T-helper 22 cell (primary cell): ENCODE data around the gene SPSB4.
"Not testable (repeated sequence)": the region's sequence is repeated elsewhere in the genome, so short reads cannot be mapped to it uniquely, and the experiment has no call there.

Experiments used
- DNase-seq: peaks from one replicate; pipeline ENCODE4 v3.0.0-alpha.2; 2020; ENCODE audit warnings: low read depth

The SPSB4 gene

DNA sequence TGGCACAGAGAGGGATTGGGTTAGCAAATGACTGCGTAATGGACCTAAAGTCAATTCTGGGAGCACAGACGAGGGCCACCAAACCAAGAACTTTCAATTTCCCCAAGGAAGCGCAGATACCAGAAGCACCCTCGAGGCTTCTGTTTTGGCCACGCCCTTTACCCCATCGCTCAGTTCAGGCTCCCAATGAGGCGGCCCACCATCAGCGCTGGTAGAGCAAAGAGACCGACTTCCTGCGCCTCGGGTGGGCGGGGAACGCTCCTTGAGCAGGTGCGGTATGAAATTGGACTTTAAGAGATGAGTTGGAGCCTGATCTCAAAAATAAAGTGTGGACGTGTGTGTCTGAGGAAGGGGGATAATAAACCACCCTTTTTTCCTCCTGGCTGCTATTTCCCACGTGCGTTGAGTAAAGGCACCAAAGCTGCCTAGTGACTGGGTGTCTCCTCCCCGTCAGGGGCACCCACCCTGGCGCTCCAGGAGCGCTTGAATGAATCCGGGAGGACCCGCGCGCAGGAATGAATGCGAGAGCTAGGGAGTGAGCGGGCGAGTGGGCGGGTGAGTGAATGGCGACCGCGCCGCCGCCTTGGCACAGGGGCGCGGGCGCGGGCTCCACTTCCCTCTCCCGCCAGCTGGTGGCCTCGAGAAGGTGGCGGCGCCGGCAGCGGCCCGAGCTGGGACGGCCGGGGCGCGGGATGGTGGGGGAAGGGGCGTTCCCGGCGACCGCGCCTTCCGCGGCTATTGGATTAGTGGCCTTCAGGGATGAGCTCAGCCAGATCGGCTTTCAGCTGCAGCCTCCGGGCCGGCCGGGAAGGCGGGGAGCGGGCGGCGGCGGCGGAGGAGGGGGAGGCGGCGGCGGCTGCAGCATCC is at the start of gene SPSB4:
TSS of gene SPSB4 (plus strand) at position 772 of the 867 bp plus-strand sequence. CDS start 14,758 bp downstream, outside the sequence.
- no peak for DNase-seq

DNA sequence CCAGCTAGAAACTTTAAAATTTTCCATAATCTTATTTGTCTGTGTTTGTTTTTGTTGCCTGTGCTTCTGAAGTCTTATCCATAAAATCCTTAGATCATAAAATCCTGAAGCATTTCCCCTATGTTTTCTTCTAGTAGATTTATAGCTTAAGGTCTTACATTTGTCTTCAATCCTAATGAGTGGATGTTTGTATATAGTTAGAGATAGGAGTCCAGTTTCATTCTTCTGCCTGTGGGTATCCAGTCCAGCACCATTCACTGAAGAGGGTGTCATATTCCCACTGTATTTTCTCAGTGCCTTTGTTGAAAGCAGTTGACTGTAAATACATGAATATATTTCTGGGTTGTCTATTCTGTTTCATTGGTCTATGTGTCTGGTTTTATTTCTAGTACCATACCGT is 44.8 kb upstream of the SPSB4 start:
- no peak for DNase-seq

- no peak for DNase-seq
Observed at GRCh38 chr3:141009496-141009895, 41.7 kb upstream of the SPSB4 start.

GRCh38 chr3:141011232-141011996 is 39.7 kb upstream of the SPSB4 start:
- peak; percentile 12 for DNase-seq

- no peak for DNase-seq
Observed at GRCh38 chr3:141011997-141012262, 39.2 kb upstream of the SPSB4 start.

DNA sequence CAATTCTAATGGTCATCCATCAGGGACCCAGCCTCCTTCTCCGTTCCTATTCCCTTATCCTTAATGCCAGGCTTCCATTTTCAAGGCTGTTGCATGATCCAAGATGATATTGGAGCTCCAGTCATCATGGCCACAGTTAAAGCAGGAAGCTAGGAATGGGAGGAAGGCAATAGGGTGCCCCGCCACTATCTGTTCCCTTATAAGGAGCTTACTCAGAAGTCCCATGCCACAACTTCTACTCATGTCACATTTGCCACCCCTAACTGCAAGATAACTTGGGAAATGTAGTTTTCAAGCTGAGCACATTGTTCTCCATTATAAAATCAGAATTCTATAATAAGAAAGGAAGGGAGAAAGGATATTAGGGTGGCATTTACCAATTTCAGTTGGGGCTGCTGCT is 38.6 kb upstream of the SPSB4 start:
- no peak for DNase-seq

- DNase-seq, result no peak
Observed at GRCh38 chr3:141015481-141015880, 35.7 kb upstream of the SPSB4 start.

DNA sequence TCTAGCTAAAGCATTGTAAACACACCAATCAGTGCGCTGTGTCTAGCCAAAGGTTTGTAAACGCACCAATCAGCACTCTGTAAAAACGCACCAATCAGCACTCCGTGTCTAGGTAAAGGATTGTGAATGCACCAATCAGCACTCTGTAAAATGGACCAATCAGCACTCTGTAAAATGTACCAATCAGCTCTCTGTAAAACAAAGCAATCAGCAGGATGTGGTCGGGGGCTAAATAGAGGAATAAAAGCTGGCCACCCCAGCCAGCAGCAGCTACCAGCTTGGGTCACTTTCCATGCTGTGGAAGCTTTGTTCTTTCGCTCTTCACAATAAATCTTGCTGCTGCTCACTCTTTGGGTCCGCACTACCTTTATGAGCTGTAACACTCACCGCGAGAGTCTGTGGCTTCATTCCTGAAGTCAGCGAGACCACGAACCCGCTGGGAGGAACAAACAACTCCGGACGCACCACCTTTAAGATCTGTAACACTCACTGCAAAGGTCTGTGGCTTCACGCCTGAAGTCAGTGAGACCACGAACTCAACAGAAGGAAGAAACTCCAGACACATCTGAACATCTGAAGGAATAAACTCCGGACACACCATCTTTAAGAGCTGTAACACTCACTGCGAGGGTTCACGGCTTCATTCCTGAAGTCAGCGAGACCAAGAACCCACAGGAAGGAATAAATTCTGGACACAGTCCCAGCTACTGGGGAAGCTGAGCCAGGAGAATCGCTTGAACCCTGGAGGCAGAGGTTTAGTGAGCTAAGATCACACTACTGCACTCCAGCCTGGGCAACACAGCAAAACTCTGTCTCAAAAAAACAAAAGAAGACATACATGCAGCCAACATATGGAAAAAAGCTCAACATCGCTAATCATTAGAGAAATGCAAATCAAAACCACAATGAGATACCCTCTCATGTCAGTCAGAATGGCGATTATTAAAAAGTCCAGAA is 33.5 kb upstream of the SPSB4 start:
- DNase-seq, result not testable (repeated sequence)

- DNase-seq, result no peak
Observed at GRCh38 chr3:141019244-141019643, 31.9 kb upstream of the SPSB4 start.

DNA sequence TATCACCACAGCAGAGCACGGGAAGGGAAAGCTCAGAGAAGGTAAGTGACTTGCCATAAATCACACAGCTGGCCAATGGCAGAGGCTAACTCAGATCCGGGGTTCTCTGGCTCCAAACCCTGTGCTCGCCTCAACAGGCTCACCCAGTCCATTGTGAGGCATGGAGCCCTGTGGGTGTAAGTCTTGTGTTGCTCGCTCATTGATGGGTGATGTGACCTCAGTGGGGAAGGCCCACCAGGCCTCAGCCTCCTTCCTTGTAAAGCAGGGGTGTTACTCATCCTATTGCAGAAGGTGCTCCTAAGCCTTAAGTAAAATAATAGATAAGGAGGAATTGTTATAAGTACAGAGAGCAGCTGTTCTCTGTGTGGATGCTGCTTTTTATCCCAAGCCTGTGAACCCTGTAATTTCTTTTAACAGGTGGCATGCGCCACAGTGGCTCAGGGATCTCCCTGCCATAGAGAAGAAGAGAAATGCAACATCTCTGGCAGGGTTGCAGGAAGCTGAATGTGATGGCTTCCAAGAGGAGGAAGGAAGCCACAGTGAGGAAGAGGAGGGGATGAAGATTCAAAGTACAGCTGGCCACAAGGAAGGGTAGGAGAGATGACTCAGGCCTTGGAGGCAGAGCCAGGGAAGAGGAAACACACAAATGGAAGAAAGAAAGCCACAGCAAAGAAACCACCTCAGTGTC is 30.9 kb upstream of the SPSB4 start:
- no peak for DNase-seq

- DNase-seq, result no peak
Observed at GRCh38 chr3:141021261-141021660, 29.9 kb upstream of the SPSB4 start.

GRCh38 chr3:141030296-141030695 is 20.9 kb upstream of the SPSB4 start:
- no peak for DNase-seq

DNA sequence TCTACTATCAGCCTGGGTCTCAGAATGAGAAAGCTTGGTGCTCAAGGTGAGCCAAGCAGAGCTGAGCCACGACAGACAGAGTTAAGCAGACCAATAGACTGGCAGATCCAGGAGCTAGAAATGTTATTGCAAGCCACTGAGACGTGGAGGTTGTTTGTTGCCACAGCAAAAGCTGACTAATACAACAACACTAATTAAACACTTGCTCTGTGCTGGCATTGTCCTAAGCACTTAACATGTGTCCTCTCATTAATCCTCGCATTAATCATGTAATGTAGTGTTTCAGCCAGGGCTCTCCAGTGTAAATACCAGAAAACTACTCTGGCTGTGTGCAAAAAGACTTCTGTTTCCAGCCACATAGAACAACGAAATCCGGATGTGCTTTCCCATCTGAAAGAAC is 11.6 kb upstream of the SPSB4 start:
- no peak for DNase-seq

GRCh38 chr3:141044695-141045641 is 6.2 kb upstream of the SPSB4 start:
- DNase-seq, result no peak

DNA sequence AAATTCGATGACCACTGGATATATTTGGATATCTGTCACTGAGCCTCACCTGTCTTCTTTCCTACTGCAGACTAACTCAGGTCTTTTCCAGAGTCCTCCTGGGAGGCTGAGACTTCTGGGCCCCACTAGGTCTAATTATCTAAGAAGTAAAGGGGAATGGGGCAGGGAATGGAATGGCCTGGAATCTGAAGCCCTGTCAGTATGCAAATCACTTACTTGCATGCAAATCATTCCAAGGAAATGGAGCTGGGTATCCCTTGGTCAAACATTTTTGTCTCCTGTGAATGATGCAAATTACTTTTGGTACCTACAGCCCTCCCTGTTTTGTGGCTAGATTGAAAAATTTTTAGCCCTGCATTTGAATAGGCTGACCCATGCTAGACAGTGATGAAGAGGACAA is 5.3 kb upstream of the SPSB4 start:
- no peak for DNase-seq

DNA sequence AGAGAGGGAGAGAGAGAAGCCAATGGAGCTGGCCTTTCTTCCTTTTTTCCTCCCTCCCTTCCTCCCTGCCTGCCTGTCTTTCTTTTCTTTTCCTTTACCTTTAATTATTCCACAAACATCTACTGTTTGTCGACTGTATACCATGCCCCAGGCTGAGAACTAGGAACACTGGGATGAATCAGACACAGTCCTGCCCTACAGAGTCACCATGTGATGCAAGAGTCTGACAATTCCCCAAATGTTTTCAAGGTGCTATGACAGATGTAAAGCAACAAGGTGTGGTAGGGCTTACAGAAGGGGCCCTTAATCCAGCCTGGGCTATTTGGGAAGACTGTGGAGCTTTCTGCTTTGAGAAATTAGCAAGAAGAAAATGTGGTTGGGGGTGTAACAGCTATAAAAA is 4.0 kb upstream of the SPSB4 start:
- no peak for DNase-seq

- DNase-seq, result no peak
Observed at GRCh38 chr3:141049681-141050080, 1.5 kb upstream of the SPSB4 start.

- no peak for DNase-seq
Observed at GRCh38 chr3:141051443-141052200, 475 bp downstream of the SPSB4 start.

- DNase-seq, result no peak
Observed at GRCh38 chr3:141052201-141053069, 1.3 kb downstream of the SPSB4 start.
